Measurements from ENCODE around the gene MAP2K4. TPM values are rescaled to one million over a fixed set of nuclear protein-coding genes. Genes with fewer than 3 reads are reported as not detected.

The MAP2K4 gene
- total RNA-seq, 1 experiment from 2014 or later: 46.1 TPM

DNA sequence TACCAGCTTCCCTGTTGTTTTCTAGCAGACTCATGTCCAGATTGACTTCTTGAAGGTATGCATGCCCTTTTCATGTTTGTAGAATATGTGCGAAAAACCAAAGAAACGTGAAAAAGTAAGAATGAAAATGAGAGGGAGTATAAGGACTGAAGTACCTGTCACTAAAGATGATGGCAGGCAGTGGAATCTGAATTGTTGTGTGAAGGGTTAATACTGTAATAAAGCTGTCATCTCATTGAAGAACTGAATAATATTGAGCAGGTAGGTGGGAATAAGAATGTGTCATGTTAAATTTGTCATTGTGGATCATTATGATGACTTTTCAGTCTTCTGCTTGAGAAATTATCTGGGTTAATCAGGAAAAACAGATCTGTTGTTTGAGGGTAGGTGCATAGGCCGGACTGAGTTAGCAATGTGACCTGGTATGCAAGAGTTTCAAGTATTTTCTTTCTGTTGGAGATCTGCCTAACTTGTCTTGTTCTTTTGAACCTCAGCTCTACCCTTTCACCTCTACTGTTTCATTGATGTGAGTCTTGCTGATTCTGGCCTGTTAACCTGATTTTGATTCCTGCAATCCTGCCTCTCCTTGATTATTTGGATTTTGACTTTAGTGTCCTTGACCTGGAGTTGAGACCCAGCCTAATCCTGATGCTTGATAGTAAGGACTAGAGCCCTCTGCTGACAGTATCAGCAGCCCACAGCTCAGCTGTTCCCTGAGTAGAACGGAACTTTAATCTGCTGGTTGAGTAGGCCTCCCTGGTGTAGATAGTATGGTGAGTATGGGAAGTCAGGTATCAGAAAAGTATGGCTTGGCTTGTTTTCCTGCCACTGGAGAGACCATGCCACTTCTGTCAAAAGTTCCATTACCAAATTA, 64.6 kb downstream of the MAP2K4 start:
- H3K27ac ChIP-seq (ENCODE audit: insufficient read length, low read depth, low read length): no peak overlapping the region
- no peak overlapping the region for H4K8ac ChIP-seq (replicated peaks; ENCODE audit: insufficient read length, low read depth, low read length)
- no peaks in the 10 kb centered on the region for H3K23me2 ChIP-seq (ENCODE audit: insufficient read length, low read depth, low read length, poor library complexity, severe bottlenecking)
- H3K79me2 ChIP-seq (ENCODE audit: insufficient read depth, low read length): no peaks in the 10 kb centered on the region
- Mint-ChIP-seq H3K4me1 (peaks cover 10 to 21% of the 10 kb centered on the region in 2 experiments), H3K4me3 (no peak overlapping the region), H3K27me3 (ENCODE audit: low read depth) (no peaks in the 10 kb centered on the region), H3K27ac (peak overlapping the region in 2 of 3 experiments; percentile 28 to 40; a peak in 2 of 7 replicates), H3K36me3 (ENCODE audit: insufficient read depth in 1 of 3, low read depth in 3 of 3) (peaks cover 2 to 22% (median 12%) of the 10 kb centered on the region in 3 experiments; a peak in 5 of 7 replicates), H3K9me3 (no peaks in the 10 kb centered on the region)
- no peak overlapping the region for H2AFZ ChIP-seq (ENCODE audit: low read length)
- H4K91ac ChIP-seq (ENCODE audit: insufficient read length, low read depth, low read length): no peak overlapping the region
- H3K79me1 ChIP-seq (ENCODE audit: insufficient read depth, low read depth, low read length, poor library complexity, severe bottlenecking): no peaks in the 10 kb centered on the region
- H4K5ac ChIP-seq (ENCODE audit: insufficient read length, low read depth, low read length): no peak overlapping the region
- H3K9ac ChIP-seq (ENCODE audit: extremely low read depth, insufficient read length, low read length): no peak overlapping the region
- no peaks in the 10 kb centered on the region for H3K9me3 ChIP-seq (ENCODE audit: control insufficient read depth, low read depth, low read length)
- no peaks in the 10 kb centered on the region for H3K27me3 ChIP-seq (ENCODE audit: insufficient read depth, low read length)
- TF ChIP-seq, protein P1, sequence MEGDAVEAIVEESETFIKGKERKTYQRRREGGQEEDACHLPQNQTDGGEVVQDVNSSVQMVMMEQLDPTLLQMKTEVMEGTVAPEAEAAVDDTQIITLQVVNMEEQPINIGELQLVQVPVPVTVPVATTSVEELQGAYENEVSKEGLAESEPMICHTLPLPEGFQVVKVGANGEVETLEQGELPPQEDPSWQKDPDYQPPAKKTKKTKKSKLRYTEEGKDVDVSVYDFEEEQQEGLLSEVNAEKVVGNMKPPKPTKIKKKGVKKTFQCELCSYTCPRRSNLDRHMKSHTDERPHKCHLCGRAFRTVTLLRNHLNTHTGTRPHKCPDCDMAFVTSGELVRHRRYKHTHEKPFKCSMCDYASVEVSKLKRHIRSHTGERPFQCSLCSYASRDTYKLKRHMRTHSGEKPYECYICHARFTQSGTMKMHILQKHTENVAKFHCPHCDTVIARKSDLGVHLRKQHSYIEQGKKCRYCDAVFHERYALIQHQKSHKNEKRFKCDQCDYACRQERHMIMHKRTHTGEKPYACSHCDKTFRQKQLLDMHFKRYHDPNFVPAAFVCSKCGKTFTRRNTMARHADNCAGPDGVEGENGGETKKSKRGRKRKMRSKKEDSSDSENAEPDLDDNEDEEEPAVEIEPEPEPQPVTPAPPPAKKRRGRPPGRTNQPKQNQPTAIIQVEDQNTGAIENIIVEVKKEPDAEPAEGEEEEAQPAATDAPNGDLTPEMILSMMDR (conservative IDR thresholded peaks at IDR 0.05): peak; percentile 48; the same call in 2 of the 3 replicates
- no peak overlapping the region for H2BK12ac ChIP-seq (ENCODE audit: insufficient read length, low read depth, low read length)
- H3K18ac ChIP-seq (ENCODE audit: insufficient read length, low read depth, low read length): no peak overlapping the region
- H3T11ph ChIP-seq (ENCODE audit: low read length): no peak overlapping the region
- no peaks in the 10 kb centered on the region for H4K20me1 ChIP-seq (ENCODE audit: control insufficient read depth, insufficient read depth, insufficient read length)
- no peak overlapping the region for H2BK5ac ChIP-seq (ENCODE audit: insufficient read length, low read length)
- H3K4ac ChIP-seq (ENCODE audit: low read depth, low read length): no peak overlapping the region
- no CpG with 5 or more reads among the region's 4 CpGs for WGBS (ENCODE audit: extremely low coverage, insufficient read length, low lambda C conversion rate)
- H2AK5ac ChIP-seq (ENCODE audit: insufficient read length, low read length): no peak overlapping the region
- H3K4me2 ChIP-seq (ENCODE audit: insufficient read depth, insufficient read length, low read length): no peak overlapping the region
- H2BK15ac ChIP-seq (ENCODE audit: low read depth, low read length): no peak overlapping the region
- no peak overlapping the region for H3K56ac ChIP-seq (ENCODE audit: insufficient read length, low read depth, low read length)
- no peak overlapping the region for H3K14ac ChIP-seq (ENCODE audit: insufficient read depth, low read length)
- H3K23ac ChIP-seq (ENCODE audit: insufficient read length, low read depth, low read length): no peak overlapping the region
- no peak overlapping the region for H2BK120ac ChIP-seq (ENCODE audit: low read depth, low read length, poor library complexity, severe bottlenecking)
- no peak for DNase-seq
- peaks cover 3% of the 10 kb centered on the region; the same call in 1 of the 2 replicates for H3K4me1 ChIP-seq (ENCODE audit: insufficient read depth, low read length)
- no peak overlapping the region for H2BK20ac ChIP-seq (ENCODE audit: low read depth, low read length, poor library complexity, severe bottlenecking)

Data from H9 (cell line).